Transverse colon (tissue), 3 donors: ENCODE measurements around the gene TTC28.

ENCODE experiments used
- EP300 ChIP-seq: sonication (generic); formaldehyde crosslinking; IDR thresholded peaks from one replicate; pipeline ENCODE4 v1.6.1; 2017; ENCODE audit warnings: antibody characterized with exemption, low read depth
- POLR2A ChIP-seq: fragments of 450-650 bp; IDR thresholded peaks from one replicate; pipeline ENCODE4 v1.6.1; 2016; ENCODE audit warnings: antibody characterized with exemption, mild to moderate bottlenecking, moderate library complexity
- TF ChIP-seq, protein P1 (sequence below), 5 experiments: fragments of 200-600 bp in 3 of 5; fragments of 450-650 bp in 2 of 5; sonication (generic) in 3 of 5; IDR thresholded peaks; 1 replicate in 2 of 5; 2 replicates in 3 of 5; pipeline ENCODE4 v1.5.1; 2016 to 2017; ENCODE audit warnings: antibody characterized with exemption in 5 of 5, inconsistent platforms in 3 of 5, mild to moderate bottlenecking in 2 of 5, moderate library complexity in 1 of 5

DNA sequence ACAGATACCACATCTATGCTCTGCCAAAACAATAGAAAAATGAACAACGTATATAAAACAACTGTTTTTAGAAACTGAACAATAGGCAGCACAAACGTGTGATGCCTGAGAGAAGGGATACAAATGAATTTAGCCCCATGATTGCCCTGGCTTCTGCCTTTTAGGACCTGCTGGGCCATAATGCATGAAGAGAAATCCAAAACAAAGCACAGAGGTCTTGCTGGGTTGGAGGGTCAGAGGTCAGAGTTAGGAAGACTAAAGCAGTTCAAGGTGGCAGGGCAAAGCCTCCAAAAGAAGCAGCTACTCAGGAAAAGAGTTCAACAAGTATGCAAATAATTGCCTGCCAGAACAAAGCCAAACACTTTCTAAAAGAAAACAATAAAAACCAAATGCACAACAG, 138.5 kb downstream of the TTC28 start:
- TF ChIP-seq POLR2A (no peak), EP300 (no peak)
- TF ChIP-seq, protein P1, sequence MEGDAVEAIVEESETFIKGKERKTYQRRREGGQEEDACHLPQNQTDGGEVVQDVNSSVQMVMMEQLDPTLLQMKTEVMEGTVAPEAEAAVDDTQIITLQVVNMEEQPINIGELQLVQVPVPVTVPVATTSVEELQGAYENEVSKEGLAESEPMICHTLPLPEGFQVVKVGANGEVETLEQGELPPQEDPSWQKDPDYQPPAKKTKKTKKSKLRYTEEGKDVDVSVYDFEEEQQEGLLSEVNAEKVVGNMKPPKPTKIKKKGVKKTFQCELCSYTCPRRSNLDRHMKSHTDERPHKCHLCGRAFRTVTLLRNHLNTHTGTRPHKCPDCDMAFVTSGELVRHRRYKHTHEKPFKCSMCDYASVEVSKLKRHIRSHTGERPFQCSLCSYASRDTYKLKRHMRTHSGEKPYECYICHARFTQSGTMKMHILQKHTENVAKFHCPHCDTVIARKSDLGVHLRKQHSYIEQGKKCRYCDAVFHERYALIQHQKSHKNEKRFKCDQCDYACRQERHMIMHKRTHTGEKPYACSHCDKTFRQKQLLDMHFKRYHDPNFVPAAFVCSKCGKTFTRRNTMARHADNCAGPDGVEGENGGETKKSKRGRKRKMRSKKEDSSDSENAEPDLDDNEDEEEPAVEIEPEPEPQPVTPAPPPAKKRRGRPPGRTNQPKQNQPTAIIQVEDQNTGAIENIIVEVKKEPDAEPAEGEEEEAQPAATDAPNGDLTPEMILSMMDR (IDR thresholded peaks at IDR 0.05) = no peak
